ENCODE measurements around the gene KRT81. TPM values are rescaled to one million over a fixed set of nuclear protein-coding genes. Genes with fewer than 3 reads are reported as not detected.
"Not testable (repeated sequence)": the region's sequence is repeated elsewhere in the genome, so short reads cannot be mapped to it uniquely, and the experiment has no call there.

The KRT81 gene
- total RNA-seq, 1 donor from 2014 or later = 1.2 TPM

DNA sequence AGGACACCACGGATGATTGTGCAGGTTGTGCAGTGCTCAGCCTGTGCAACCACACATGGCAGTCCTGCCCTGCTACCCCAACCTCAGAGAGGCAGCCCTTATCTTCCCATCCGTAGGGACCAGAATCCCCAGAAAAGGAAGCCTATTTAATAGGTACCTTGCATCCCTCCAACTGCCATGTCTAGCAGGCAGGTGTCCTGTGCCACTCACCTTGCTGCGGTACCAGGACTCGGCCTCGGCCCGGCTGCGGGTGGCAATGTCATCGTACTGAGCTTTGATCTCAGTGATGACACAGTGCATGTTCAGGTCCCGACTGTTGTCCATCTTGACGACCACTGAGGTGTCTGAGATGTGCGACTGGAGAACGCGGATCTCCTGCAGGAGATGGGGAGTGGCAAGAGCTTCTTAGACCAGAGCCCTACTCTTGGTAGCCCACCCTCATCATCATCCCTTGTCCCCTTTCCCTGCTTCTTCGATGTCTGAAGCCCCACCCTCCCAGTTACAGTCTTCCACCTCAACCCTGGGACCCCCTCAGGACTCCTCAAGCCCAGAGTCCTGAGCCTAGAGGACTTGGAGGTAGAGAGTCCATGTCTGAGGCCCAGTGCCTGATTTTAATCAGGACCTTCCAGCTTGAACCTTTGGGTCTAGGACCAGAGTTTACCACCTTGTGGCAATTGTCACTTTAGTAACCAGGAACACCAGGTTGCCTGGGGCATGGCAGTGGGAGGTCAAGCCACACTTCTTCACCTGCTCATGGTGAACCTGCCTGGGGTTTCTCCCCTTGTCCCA, 37.7 kb downstream of the KRT81 start:
- no peaks in the 10 kb centered on the region for H3K79me2 ChIP-seq (ENCODE audit: insufficient read depth, low read length)
- H3K36me3 Mint-ChIP-seq (ENCODE audit: low read depth, unreplicated experiment) = peaks cover 5% of the 10 kb centered on the region
- TF ChIP-seq CTCF (IDR thresholded peaks at IDR 0.05; ENCODE audit: insufficient read depth, low read depth, low read length) (no peak), EZH2 (IDR thresholded peaks at IDR 0.05; ENCODE audit: insufficient read depth, low read length) (no peak)
- no peak overlapping the region for H3K4me2 ChIP-seq (ENCODE audit: low read length)
- H3K4me1 Mint-ChIP-seq (ENCODE audit: low read depth, unreplicated experiment) = no peaks in the 10 kb centered on the region
- DNase-seq (ENCODE audit: low read depth) = no peak
- H3K9me3 Mint-ChIP-seq (ENCODE audit: unreplicated experiment) = peaks cover 7% of the 10 kb centered on the region
- no peak overlapping the region for H3K27ac ChIP-seq (ENCODE audit: low read depth, low read length)
- FAIRE-seq = no peak
- H3K27me3 Mint-ChIP-seq (ENCODE audit: low read depth, unreplicated experiment) = peaks cover 86% of the 10 kb centered on the region
- no peak overlapping the region for H3K4me3 ChIP-seq (ENCODE audit: insufficient read depth, low read depth, low read length)
- peaks cover 3% of the 10 kb centered on the region for H3K4me1 ChIP-seq (ENCODE audit: insufficient read depth, low read length)
- no peaks in the 10 kb centered on the region for H3K36me3 ChIP-seq (ENCODE audit: insufficient read depth, low read length)
- H4K20me1 ChIP-seq (ENCODE audit: insufficient read depth, low read length) = no peaks in the 10 kb centered on the region
- H3K9ac ChIP-seq (ENCODE audit: low read length) = no peak overlapping the region
- no peak overlapping the region for H2AFZ ChIP-seq (ENCODE audit: low read depth, low read length)
- peaks cover 30% of the 10 kb centered on the region for H3K27me3 ChIP-seq (ENCODE audit: insufficient read depth, low read length)
- H3K9me3 ChIP-seq (ENCODE audit: insufficient read depth, low read depth, low read length) = no peaks in the 10 kb centered on the region
- no peak overlapping the region for H3K27ac Mint-ChIP-seq (ENCODE audit: unreplicated experiment)
- H3K4me3 Mint-ChIP-seq (ENCODE audit: unreplicated experiment) = no peak overlapping the region

DNA sequence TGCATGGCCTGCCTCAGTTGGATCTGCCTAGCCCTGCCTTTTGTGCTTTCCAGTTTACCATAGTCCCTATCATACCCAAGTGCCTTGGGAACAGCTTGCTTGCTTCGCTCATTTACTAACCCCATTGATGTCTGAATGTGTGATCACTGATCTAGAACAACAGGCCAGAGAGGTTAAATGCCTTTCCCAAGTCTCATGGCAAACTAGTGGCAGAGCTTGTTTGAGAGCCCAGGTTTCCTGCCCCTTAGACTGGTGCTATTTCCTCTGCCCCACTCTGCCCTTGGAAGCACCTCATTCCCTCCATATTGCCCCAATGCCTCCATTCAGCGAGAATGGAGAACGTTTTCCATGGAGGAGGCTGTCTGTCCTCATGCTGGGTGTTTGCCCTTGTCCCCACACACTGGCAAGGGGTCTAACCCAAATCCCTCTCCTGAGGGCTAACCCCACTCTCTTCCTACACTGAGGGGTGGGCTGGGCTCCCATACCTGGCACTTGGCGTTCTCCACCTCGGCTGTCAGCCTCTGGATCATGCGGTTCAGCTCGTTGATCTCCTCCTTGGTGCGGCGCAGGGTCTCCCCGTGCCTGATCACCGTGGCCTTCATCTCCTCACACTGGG, 38.5 kb downstream of the KRT81 start:
- Mint-ChIP-seq H3K4me1 (ENCODE audit: low read depth, unreplicated experiment) (peaks cover 2% of the 10 kb centered on the region), H3K36me3 (ENCODE audit: low read depth, unreplicated experiment) (peaks cover 5% of the 10 kb centered on the region), H3K27me3 (ENCODE audit: low read depth, unreplicated experiment) (peaks cover 85% of the 10 kb centered on the region), H3K9me3 (ENCODE audit: unreplicated experiment) (peaks cover 7% of the 10 kb centered on the region), H3K4me3 (ENCODE audit: unreplicated experiment) (no peak overlapping the region), H3K27ac (ENCODE audit: unreplicated experiment) (no peak overlapping the region)
- Histone ChIP-seq H4K20me1 (ENCODE audit: insufficient read depth, low read length) (no peaks in the 10 kb centered on the region), H3K4me3 (ENCODE audit: insufficient read depth, low read depth, low read length) (no peak overlapping the region), H3K4me2 (ENCODE audit: low read length) (no peak overlapping the region), H3K4me1 (ENCODE audit: insufficient read depth, low read length) (peaks cover 3% of the 10 kb centered on the region), H2AFZ (ENCODE audit: low read depth, low read length) (no peak overlapping the region), H3K9ac (ENCODE audit: low read length) (no peak overlapping the region), H3K27ac (ENCODE audit: low read depth, low read length) (no peak overlapping the region), H3K79me2 (ENCODE audit: insufficient read depth, low read length) (no peaks in the 10 kb centered on the region), H3K36me3 (ENCODE audit: insufficient read depth, low read length) (no peaks in the 10 kb centered on the region), H3K9me3 (ENCODE audit: insufficient read depth, low read depth, low read length) (no peaks in the 10 kb centered on the region), H3K27me3 (ENCODE audit: insufficient read depth, low read length) (peaks cover 28% of the 10 kb centered on the region)
- no peak for FAIRE-seq
- no peak for DNase-seq (ENCODE audit: low read depth)
- TF ChIP-seq EZH2 (IDR thresholded peaks at IDR 0.05; ENCODE audit: insufficient read depth, low read length) (no peak), CTCF (IDR thresholded peaks at IDR 0.05; ENCODE audit: insufficient read depth, low read depth, low read length) (no peak)

- not testable (repeated sequence) for H3K4me1 Mint-ChIP-seq (ENCODE audit: low read depth, unreplicated experiment); H3K9me3 Mint-ChIP-seq (ENCODE audit: unreplicated experiment); H3K9ac ChIP-seq (ENCODE audit: low read length); H3K4me3 ChIP-seq (ENCODE audit: insufficient read depth, low read depth, low read length); H3K9me3 ChIP-seq (ENCODE audit: insufficient read depth, low read depth, low read length); H3K36me3 ChIP-seq (ENCODE audit: insufficient read depth, low read length); FAIRE-seq; H3K79me2 ChIP-seq (ENCODE audit: insufficient read depth, low read length); H3K4me1 ChIP-seq (ENCODE audit: insufficient read depth, low read length); H3K4me2 ChIP-seq (ENCODE audit: low read length); DNase-seq (ENCODE audit: low read depth); H4K20me1 ChIP-seq (ENCODE audit: insufficient read depth, low read length); H2AFZ ChIP-seq (ENCODE audit: low read depth, low read length); H3K27ac ChIP-seq (ENCODE audit: low read depth, low read length); H3K4me3 Mint-ChIP-seq (ENCODE audit: unreplicated experiment); H3K27ac Mint-ChIP-seq (ENCODE audit: unreplicated experiment); H3K36me3 Mint-ChIP-seq (ENCODE audit: low read depth, unreplicated experiment)
- H3K27me3 ChIP-seq (ENCODE audit: insufficient read depth, low read length) = peaks cover 22% of the 10 kb centered on the region
- H3K27me3 Mint-ChIP-seq (ENCODE audit: low read depth, unreplicated experiment) = peaks cover 83% of the 10 kb centered on the region
Measured at GRCh38 chr12:52252175-52252615, 39.1 kb downstream of the KRT81 start.

Data from astrocyte (in vitro differentiated cells and primary cell).